HCT116 (cell line): Measurements from ENCODE around the gene TMC3. TPM values are rescaled to one million over a fixed set of nuclear protein-coding genes. Genes with fewer than 3 reads are reported as not detected.

Source experiments
- ATAC-seq: fragments of 200-7000 bp; cut with Tn5 transposase; 2 replicates; pipeline ENCODE4 v1.9.1; 2020; ENCODE audit warnings: mild to moderate bottlenecking, moderate library complexity
- BruUV-seq: library from RNA; stranded (reverse); fragments of 400-500 nt; replicated peaks from 2 replicates; lab custom pipeline; 2021; lab: Mats Ljungman, UMichigan
- CTCF ChIA-PET: fragments of 300-600 bp; sonication (Branson Sonifier 250); formaldehyde crosslinking; loops from one replicate; lab custom pipeline; 2021; ENCODE audit warnings: antibody characterized with exemption; lab: Charles Lee
- POLR2A ChIA-PET: fragments of 300-600, 350-600 bp; sonication (Branson Sonifier 250); formaldehyde crosslinking; loops from one replicate; lab custom pipeline; 2021; ENCODE audit warnings: antibody characterized with exemption; lab: Charles Lee
- RAD21 ChIA-PET, 2 experiments: fragments of 300-600 bp; sonication (Branson Sonifier 250); formaldehyde crosslinking; loops; one replicate each; lab custom pipeline; 2023; ENCODE audit warnings: low total read pairs in 2 of 2; ENCODE audit not compliant: uncharacterized antibody in 2 of 2, unreplicated experiment in 2 of 2, low non-redundant PET in 1 of 2; lab: Charles Lee
- DNase-seq: peaks from one replicate; pipeline ENCODE4 v3.0.0-alpha.2; 2010; ENCODE audit warnings: low read depth, low spot score
- H2AFZ ChIP-seq: fragments of 200-600 bp; shearing (Covaris generic), sonication (generic); 2 replicates; pipeline ENCODE4 v1.6.1; 2017; ENCODE audit warnings: low read depth, mixed run types, mixed read lengths, antibody characterized with exemption, low read length; ENCODE audit not compliant: poor library complexity, severe bottlenecking
- H3K27ac ChIP-seq: 2 replicates; pipeline ENCODE4 v1.5.1; 2012; ENCODE audit warnings: low read depth, low read length
- H3K27me3 ChIP-seq: fragments of 200-600 bp; sonication (generic); 2 replicates; pipeline ENCODE4 v1.6.1; 2016; ENCODE audit warnings: mixed run types, low read length, mixed read lengths; ENCODE audit not compliant: insufficient read depth
- H3K36me3 ChIP-seq, 2 experiments: fragments of 200-500 bp in 1 of 2; fragments of 200-600 bp in 1 of 2; sonication (Bioruptor generic) in 1 of 2; sonication (generic) in 1 of 2; 2 replicates each; pipeline versions ENCODE4 v1.5.1 to v1.6.1; 2014 to 2016; ENCODE audit warnings: low read length in 2 of 2, inconsistent platforms in 1 of 2, mixed read lengths in 1 of 2, mixed run types in 1 of 2; ENCODE audit not compliant: insufficient read depth in 2 of 2, control insufficient read depth in 1 of 2
- H3K4me1 ChIP-seq, 2 experiments: fragments of 200-600 bp in 1 of 2; sonication (generic) in 1 of 2; 2 replicates each; pipeline versions ENCODE4 v1.5.1 to v1.6.1; 2012 to 2017; ENCODE audit warnings: low read length in 2 of 2, inconsistent platforms in 1 of 2, mild to moderate bottlenecking in 1 of 2, mixed read lengths in 1 of 2, mixed run types in 1 of 2, moderate library complexity in 1 of 2; ENCODE audit not compliant: insufficient read depth in 2 of 2, control insufficient read depth in 1 of 2
- H3K4me2 ChIP-seq: fragments of 200-600 bp; sonication (generic); 2 replicates; pipeline ENCODE4 v1.6.1; 2017; ENCODE audit warnings: mixed run types, low read length, mixed read lengths
- H3K4me3 ChIP-seq, 2 experiments: fragments of 200-600 bp in 1 of 2; sonication (generic) in 1 of 2; replicated peaks in 1 of 2; 2 replicates each; pipeline ENCODE4 v1.5.1; 2011 to 2016; ENCODE audit warnings: low read length in 2 of 2, control low read depth in 1 of 2, low read depth in 1 of 2, mild to moderate bottlenecking in 1 of 2, mixed read lengths in 1 of 2, mixed run types in 1 of 2
- H3K79me2 ChIP-seq: fragments of 200-600 bp; sonication (generic); 2 replicates; pipeline ENCODE4 v1.6.1; 2017; ENCODE audit warnings: mild to moderate bottlenecking, mixed run types, low read length, moderate library complexity, mixed read lengths; ENCODE audit not compliant: insufficient read depth
- H3K9ac ChIP-seq: fragments of 200-600 bp; sonication (generic); 2 replicates; pipeline ENCODE4 v1.6.1; 2016; ENCODE audit warnings: low read length, mixed read lengths
- H3K9me2 ChIP-seq: fragments of 200-600 bp; sonication (generic), shearing (Covaris generic); 2 replicates; pipeline ENCODE4 v1.6.1; 2017; ENCODE audit warnings: mixed run types, mild to moderate bottlenecking, moderate library complexity; ENCODE audit not compliant: insufficient read depth
- H3K9me3 ChIP-seq, 2 experiments: fragments of 200-500 bp in 1 of 2; fragments of 200-600 bp in 1 of 2; sonication (Bioruptor generic) in 1 of 2; sonication (generic) in 1 of 2; 2 replicates each; pipeline ENCODE4 v1.6.1; 2014 to 2017; ENCODE audit warnings: low read length in 2 of 2, mixed read lengths in 2 of 2, inconsistent platforms in 1 of 2, low read depth in 1 of 2, mild to moderate bottlenecking in 1 of 2, mixed run types in 1 of 2, moderate library complexity in 1 of 2; ENCODE audit not compliant: control insufficient read depth in 1 of 2, insufficient read depth in 1 of 2
- H4K20me1 ChIP-seq: fragments of 200-600 bp; sonication (generic), shearing (Covaris generic); 2 replicates; pipeline ENCODE4 v1.6.1; 2017; ENCODE audit warnings: mixed run types, mild to moderate bottlenecking, moderate library complexity; ENCODE audit not compliant: insufficient read depth
- EGR1 ChIP-seq: IDR thresholded peaks from 2 replicates; pipeline ENCODE4 v1.6.1; 2012; ENCODE audit warnings: low read depth
- ELF1 ChIP-seq: IDR thresholded peaks from 2 replicates; pipeline ENCODE4 v1.6.1; 2012; ENCODE audit warnings: low read depth, borderline replicate concordance
- FOSL1 ChIP-seq: IDR thresholded peaks from 2 replicates; pipeline ENCODE4 v1.6.1; 2012; ENCODE audit warnings: low read depth
- POLR2A ChIP-seq: IDR thresholded peaks from 2 replicates; pipeline ENCODE4 v1.7.0; 2011; ENCODE audit warnings: borderline replicate concordance; ENCODE audit not compliant: insufficient read depth, insufficient read length; ENCODE audit errors: extremely low read depth
- POLR2AphosphoS5 ChIP-seq: IDR thresholded peaks from 2 replicates; pipeline ENCODE4 v1.6.1; 2011; ENCODE audit warnings: mild to moderate bottlenecking, low read depth, low read length, moderate library complexity
- SP1 ChIP-seq: IDR thresholded peaks from 2 replicates; pipeline ENCODE4 v1.6.1; 2012; ENCODE audit warnings: low read depth
- SRF ChIP-seq: IDR thresholded peaks from 2 replicates; pipeline ENCODE4 v1.6.1; 2012; ENCODE audit warnings: low read depth
- intact Hi-C: fragments of 100-400 bp; cut with micrococcal nuclease; formaldehyde crosslinking; loops from 2 replicates; pipeline ENCODE4 v1.10.0; 2022
- total RNA-seq: library from RNA; stranded (reverse); gene quantifications from one replicate; pipeline ENCODE4 v1.2.1, GENCODE V29; 2021; ENCODE audit not compliant: unreplicated experiment
- TF ChIP-seq, protein P1 (sequence below): IDR thresholded peaks from 2 replicates; pipeline ENCODE4 v1.6.1; 2012; ENCODE audit warnings: low read depth
- TF ChIP-seq, protein P2 (sequence below): IDR thresholded peaks from 2 replicates; pipeline ENCODE4 v1.6.1; 2012
- TF ChIP-seq, protein P3 (sequence below), 3 experiments: fragments of 200-600 bp in 1 of 3; sonication (generic) in 1 of 3; IDR thresholded peaks in 2 of 3; conservative IDR thresholded peaks in 1 of 3; 2 replicates each; pipeline ENCODE4 v1.5.1; 2012 to 2017; ENCODE audit warnings: low read depth in 2 of 3, low read length in 2 of 3, antibody characterized with exemption in 1 of 3, borderline replicate concordance in 1 of 3, control low read depth in 1 of 3, mild to moderate bottlenecking in 1 of 3, mixed read lengths in 1 of 3, mixed run types in 1 of 3, moderate library complexity in 1 of 3; ENCODE audit not compliant: insufficient read depth in 1 of 3

The TMC3 gene
- total RNA-seq, 1 experiment from 2014 or later: not detected

DNA sequence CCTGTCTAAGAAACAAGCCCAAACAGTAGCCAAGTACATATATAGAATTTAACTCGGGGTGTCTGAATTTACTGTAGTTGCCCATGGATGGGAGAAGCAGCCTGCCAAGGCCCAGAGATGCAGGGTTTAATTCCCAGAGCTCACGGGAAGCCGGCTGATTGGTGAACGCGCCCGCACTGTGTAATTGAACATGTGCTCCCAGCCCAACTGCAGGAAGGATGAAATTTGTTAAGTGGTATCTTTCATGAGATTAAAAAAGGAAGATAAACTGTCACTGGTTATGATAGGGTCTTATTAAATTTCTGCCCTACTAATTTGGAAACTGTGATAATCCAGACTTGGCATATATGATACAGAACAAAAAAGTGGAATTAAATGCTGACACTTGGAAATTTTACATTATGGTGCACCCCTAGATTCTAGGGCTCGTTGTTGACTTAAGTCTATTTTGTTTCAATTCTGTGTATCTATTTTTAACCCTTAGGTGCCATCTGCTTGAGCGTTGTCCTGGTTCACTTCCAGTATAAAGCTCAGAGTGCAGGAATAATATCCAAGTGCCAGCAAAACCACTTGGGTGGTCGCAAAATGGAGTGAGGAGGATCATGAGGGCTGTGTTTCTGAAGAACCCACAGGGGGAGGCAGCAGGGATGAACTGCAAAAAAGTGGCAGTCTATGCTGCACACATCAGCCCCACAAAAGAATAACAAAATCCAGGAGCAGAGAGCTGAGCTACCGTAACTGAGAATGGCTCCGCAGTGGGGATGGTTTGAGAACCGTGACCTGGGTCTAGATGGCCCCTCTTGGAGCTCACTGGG is 13.8 kb upstream of the TMC3 start:
- Histone ChIP-seq H3K9me2 (no peaks in the 10 kb centered on the region), H3K79me2 (no peaks in the 10 kb centered on the region), H3K9me3 (no peaks in the 10 kb centered on the region), H3K4me3 (no peak overlapping the region), H3K27ac (no peak overlapping the region), H4K20me1 (no peaks in the 10 kb centered on the region), H3K4me1 (no peaks in the 10 kb centered on the region), H2AFZ (no peak overlapping the region), H3K4me2 (no peak overlapping the region), H3K27me3 (no peaks in the 10 kb centered on the region), H3K36me3 (no peaks in the 10 kb centered on the region), H3K9ac (no peak overlapping the region)
- no peak for TF ChIP-seq SP1
- no peak for TF ChIP-seq ELF1
- no peak for TF ChIP-seq POLR2AphosphoS5
- no peak for TF ChIP-seq POLR2A
- TF ChIP-seq, protein P1, sequence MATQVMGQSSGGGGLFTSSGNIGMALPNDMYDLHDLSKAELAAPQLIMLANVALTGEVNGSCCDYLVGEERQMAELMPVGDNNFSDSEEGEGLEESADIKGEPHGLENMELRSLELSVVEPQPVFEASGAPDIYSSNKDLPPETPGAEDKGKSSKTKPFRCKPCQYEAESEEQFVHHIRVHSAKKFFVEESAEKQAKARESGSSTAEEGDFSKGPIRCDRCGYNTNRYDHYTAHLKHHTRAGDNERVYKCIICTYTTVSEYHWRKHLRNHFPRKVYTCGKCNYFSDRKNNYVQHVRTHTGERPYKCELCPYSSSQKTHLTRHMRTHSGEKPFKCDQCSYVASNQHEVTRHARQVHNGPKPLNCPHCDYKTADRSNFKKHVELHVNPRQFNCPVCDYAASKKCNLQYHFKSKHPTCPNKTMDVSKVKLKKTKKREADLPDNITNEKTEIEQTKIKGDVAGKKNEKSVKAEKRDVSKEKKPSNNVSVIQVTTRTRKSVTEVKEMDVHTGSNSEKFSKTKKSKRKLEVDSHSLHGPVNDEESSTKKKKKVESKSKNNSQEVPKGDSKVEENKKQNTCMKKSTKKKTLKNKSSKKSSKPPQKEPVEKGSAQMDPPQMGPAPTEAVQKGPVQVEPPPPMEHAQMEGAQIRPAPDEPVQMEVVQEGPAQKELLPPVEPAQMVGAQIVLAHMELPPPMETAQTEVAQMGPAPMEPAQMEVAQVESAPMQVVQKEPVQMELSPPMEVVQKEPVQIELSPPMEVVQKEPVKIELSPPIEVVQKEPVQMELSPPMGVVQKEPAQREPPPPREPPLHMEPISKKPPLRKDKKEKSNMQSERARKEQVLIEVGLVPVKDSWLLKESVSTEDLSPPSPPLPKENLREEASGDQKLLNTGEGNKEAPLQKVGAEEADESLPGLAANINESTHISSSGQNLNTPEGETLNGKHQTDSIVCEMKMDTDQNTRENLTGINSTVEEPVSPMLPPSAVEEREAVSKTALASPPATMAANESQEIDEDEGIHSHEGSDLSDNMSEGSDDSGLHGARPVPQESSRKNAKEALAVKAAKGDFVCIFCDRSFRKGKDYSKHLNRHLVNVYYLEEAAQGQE: no peak
- TF ChIP-seq, protein P2, sequence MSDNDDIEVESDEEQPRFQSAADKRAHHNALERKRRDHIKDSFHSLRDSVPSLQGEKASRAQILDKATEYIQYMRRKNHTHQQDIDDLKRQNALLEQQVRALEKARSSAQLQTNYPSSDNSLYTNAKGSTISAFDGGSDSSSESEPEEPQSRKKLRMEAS: no peak
- no peak for TF ChIP-seq EGR1
- TF ChIP-seq SRF: no peak
- TF ChIP-seq, protein P3, sequence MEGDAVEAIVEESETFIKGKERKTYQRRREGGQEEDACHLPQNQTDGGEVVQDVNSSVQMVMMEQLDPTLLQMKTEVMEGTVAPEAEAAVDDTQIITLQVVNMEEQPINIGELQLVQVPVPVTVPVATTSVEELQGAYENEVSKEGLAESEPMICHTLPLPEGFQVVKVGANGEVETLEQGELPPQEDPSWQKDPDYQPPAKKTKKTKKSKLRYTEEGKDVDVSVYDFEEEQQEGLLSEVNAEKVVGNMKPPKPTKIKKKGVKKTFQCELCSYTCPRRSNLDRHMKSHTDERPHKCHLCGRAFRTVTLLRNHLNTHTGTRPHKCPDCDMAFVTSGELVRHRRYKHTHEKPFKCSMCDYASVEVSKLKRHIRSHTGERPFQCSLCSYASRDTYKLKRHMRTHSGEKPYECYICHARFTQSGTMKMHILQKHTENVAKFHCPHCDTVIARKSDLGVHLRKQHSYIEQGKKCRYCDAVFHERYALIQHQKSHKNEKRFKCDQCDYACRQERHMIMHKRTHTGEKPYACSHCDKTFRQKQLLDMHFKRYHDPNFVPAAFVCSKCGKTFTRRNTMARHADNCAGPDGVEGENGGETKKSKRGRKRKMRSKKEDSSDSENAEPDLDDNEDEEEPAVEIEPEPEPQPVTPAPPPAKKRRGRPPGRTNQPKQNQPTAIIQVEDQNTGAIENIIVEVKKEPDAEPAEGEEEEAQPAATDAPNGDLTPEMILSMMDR (IDR thresholded peaks at IDR 0.05 in 2 of 3, conservative IDR thresholded peaks at IDR 0.05 in 1 of 3; ENCODE audit: borderline replicate concordance in 1 of 3, insufficient read depth in 1 of 3, low read depth in 2 of 3, low read length in 2 of 3): no peak
- TF ChIP-seq FOSL1: no peak
- intact Hi-C loops: no loop called here
- POLR2A ChIA-PET: no interaction called here
- ATAC-seq: no peak
- CTCF ChIA-PET: interaction anchor here (1.3 kb wide), 1 partner anchor 112 kb away, joined by 3 read pairs; no protein-coding TSS in a partner anchor
- no peak for DNase-seq
- RAD21 ChIA-PET: no interaction called here
- BruUV-seq: no TSS peak
